Measurements from ENCODE around the gene CST9. TPM values are rescaled to one million over a fixed set of nuclear protein-coding genes. Genes with fewer than 3 reads are reported as not detected.
"Not testable (repeated sequence)": the region's sequence is repeated elsewhere in the genome, so short reads cannot be mapped to it uniquely, and the experiment has no call there.

CST9 gene
- polyA plus RNA-seq, 4 donors, result not detected

GRCh38 chr20:23588434-23589403 is 17.0 kb downstream of the CST9 start:
- no peak for DNase-seq (ENCODE audit: low read depth in 4 of 4, low spot score in 2 of 4)

- DNase-seq (ENCODE audit: low read depth in 4 of 4, low spot score in 2 of 4), result no peak
Measured at GRCh38 chr20:23587631-23588030, 18.1 kb downstream of the CST9 start.

- no peak for DNase-seq (ENCODE audit: low read depth in 4 of 4, low spot score in 2 of 4)
Measured at GRCh38 chr20:23586735-23587525, 18.8 kb downstream of the CST9 start.

- DNase-seq (ENCODE audit: low read depth in 4 of 4, low spot score in 2 of 4), result no peak
Measured at GRCh38 chr20:23585808-23586734, 19.6 kb downstream of the CST9 start.

- DNase-seq (ENCODE audit: low read depth in 4 of 4, low spot score in 2 of 4), result no peak
Measured at GRCh38 chr20:23585449-23585807, 20.3 kb downstream of the CST9 start.

- no peak for DNase-seq (ENCODE audit: low read depth in 4 of 4, low spot score in 2 of 4)
Measured at GRCh38 chr20:23584434-23585199, 21.1 kb downstream of the CST9 start.

GRCh38 chr20:23583526-23583925 is 22.2 kb downstream of the CST9 start:
- DNase-seq (ENCODE audit: low read depth in 4 of 4, low spot score in 2 of 4), result no peak

- no peak for DNase-seq (ENCODE audit: low read depth in 4 of 4, low spot score in 2 of 4)
Measured at GRCh38 chr20:23582293-23582692, 23.4 kb downstream of the CST9 start.

GRCh38 chr20:23581833-23582232 is 23.9 kb downstream of the CST9 start:
- DNase-seq (ENCODE audit: low read depth in 4 of 4, low spot score in 2 of 4), result not testable (repeated sequence)

GRCh38 chr20:23574977-23575376 is 30.7 kb downstream of the CST9 start:
- DNase-seq (ENCODE audit: low read depth in 4 of 4, low spot score in 2 of 4), result no peak

- no peak for DNase-seq (ENCODE audit: low read depth in 4 of 4, low spot score in 2 of 4)
Measured at GRCh38 chr20:23570178-23570760, 35.4 kb downstream of the CST9 start.

- DNase-seq (ENCODE audit: low read depth in 4 of 4, low spot score in 2 of 4), result no peak
Measured at GRCh38 chr20:23569570-23569969, 36.1 kb downstream of the CST9 start.

- no peak for DNase-seq (ENCODE audit: low read depth in 4 of 4, low spot score in 2 of 4)
Measured at GRCh38 chr20:23568971-23569330, 36.8 kb downstream of the CST9 start.

- peak in 1 of 4 donors; percentile 0 for DNase-seq (ENCODE audit: low read depth in 4 of 4, low spot score in 2 of 4)
Measured at GRCh38 chr20:23568320-23568970, 37.3 kb downstream of the CST9 start, which contains the start of gene CST9L. CST9L (minus strand) TSS chr20:23568484; CDS start chr20:23568450, 34 bp downstream.

- no peak for DNase-seq (ENCODE audit: low read depth in 4 of 4, low spot score in 2 of 4)
Measured at GRCh38 chr20:23566199-23566932, 39.4 kb downstream of the CST9 start.

- DNase-seq (ENCODE audit: low read depth in 4 of 4, low spot score in 2 of 4), result no peak
Measured at GRCh38 chr20:23565503-23566045, 40.1 kb downstream of the CST9 start.

GRCh38 chr20:23564927-23565326 is 40.8 kb downstream of the CST9 start:
- no peak for DNase-seq (ENCODE audit: low read depth in 4 of 4, low spot score in 2 of 4)

Data from left renal cortex interstitium (tissue), 4 donors.